H9 (cell line): Measurements from ENCODE around the gene TNFAIP8L3. TPM values are rescaled to one million over a fixed set of nuclear protein-coding genes. Genes with fewer than 3 reads are reported as not detected.

Experiments
- DNase-seq: peaks from one replicate; pipeline ENCODE4 v3.0.0-alpha.2; 2017
- H2AFZ ChIP-seq: one replicate; pipeline ENCODE4 v1.6.1; 2013; ENCODE audit warnings: mild to moderate bottlenecking, low read length, control low read depth, moderate library complexity
- H2AK5ac ChIP-seq: 2 replicates; pipeline ENCODE4 v1.6.1; 2013; ENCODE audit warnings: low read length, control low read depth, mixed read lengths; ENCODE audit not compliant: insufficient read length
- H2BK120ac ChIP-seq: one replicate; pipeline ENCODE4 v1.6.1; 2013; ENCODE audit warnings: low read depth, mild to moderate bottlenecking, low read length, control low read depth, inconsistent platforms; ENCODE audit not compliant: poor library complexity, severe bottlenecking
- H2BK12ac ChIP-seq: 2 replicates; pipeline ENCODE4 v1.6.1; 2013; ENCODE audit warnings: low read length, control low read depth, mixed read lengths, low read depth; ENCODE audit not compliant: insufficient read length
- H2BK15ac ChIP-seq: 2 replicates; pipeline ENCODE4 v1.6.1; 2013; ENCODE audit warnings: low read depth, low read length, control low read depth
- H2BK20ac ChIP-seq: one replicate; pipeline ENCODE4 v1.6.1; 2013; ENCODE audit warnings: low read depth, mild to moderate bottlenecking, low read length, control low read depth, inconsistent platforms; ENCODE audit not compliant: poor library complexity, severe bottlenecking
- H2BK5ac ChIP-seq: 2 replicates; pipeline ENCODE4 v1.6.1; 2013; ENCODE audit warnings: low read length, control low read depth, mixed read lengths; ENCODE audit not compliant: insufficient read length
- H3K14ac ChIP-seq: 2 replicates; pipeline ENCODE4 v1.6.1; 2013; ENCODE audit warnings: low read length, control low read depth; ENCODE audit not compliant: insufficient read depth
- H3K18ac ChIP-seq: 2 replicates; pipeline ENCODE4 v1.6.1; 2013; ENCODE audit warnings: low read depth, mild to moderate bottlenecking, mixed read lengths, low read length, control low read depth; ENCODE audit not compliant: insufficient read length
- H3K23ac ChIP-seq: 2 replicates; pipeline ENCODE4 v1.6.1; 2013; ENCODE audit warnings: low read length, control low read depth, mixed read lengths, low read depth; ENCODE audit not compliant: insufficient read length
- H3K23me2 ChIP-seq: 2 replicates; pipeline ENCODE4 v1.6.1; 2013; ENCODE audit warnings: low read depth, mild to moderate bottlenecking, mixed read lengths, low read length, control low read depth; ENCODE audit not compliant: insufficient read length, poor library complexity, severe bottlenecking
- H3K27ac ChIP-seq: 2 replicates; pipeline ENCODE4 v1.5.1; 2013; ENCODE audit warnings: low read length, control low read depth, mixed read lengths, low read depth; ENCODE audit not compliant: insufficient read length
- H3K27me3 ChIP-seq: 2 replicates; pipeline ENCODE4 v1.6.1; 2013; ENCODE audit warnings: low read length, control low read depth, inconsistent platforms; ENCODE audit not compliant: insufficient read depth
- H3K4ac ChIP-seq: 2 replicates; pipeline ENCODE4 v1.6.1; 2013; ENCODE audit warnings: low read depth, mild to moderate bottlenecking, control low read depth, inconsistent platforms, low read length, moderate library complexity
- H3K4me1 ChIP-seq: 2 replicates; pipeline ENCODE4 v1.6.1; 2013; ENCODE audit warnings: low read length, control low read depth, inconsistent platforms; ENCODE audit not compliant: insufficient read depth
- H3K4me2 ChIP-seq: 2 replicates; pipeline ENCODE4 v1.6.1; 2013; ENCODE audit warnings: low read length, control low read depth, mixed read lengths; ENCODE audit not compliant: insufficient read length, insufficient read depth
- H3K56ac ChIP-seq: 2 replicates; pipeline ENCODE4 v1.6.1; 2013; ENCODE audit warnings: low read depth, mild to moderate bottlenecking, mixed read lengths, low read length, control low read depth; ENCODE audit not compliant: insufficient read length
- H3K79me1 ChIP-seq: 2 replicates; pipeline ENCODE4 v1.6.1; 2013; ENCODE audit warnings: low read depth, mild to moderate bottlenecking, moderate library complexity, low read length, control low read depth, inconsistent platforms; ENCODE audit not compliant: insufficient read depth, poor library complexity, severe bottlenecking
- H3K79me2 ChIP-seq: 2 replicates; pipeline ENCODE4 v1.6.1; 2013; ENCODE audit warnings: low read length, control low read depth, inconsistent platforms; ENCODE audit not compliant: insufficient read depth
- H3K9ac ChIP-seq: 2 replicates; pipeline ENCODE4 v1.6.1; 2013; ENCODE audit warnings: low read length, control low read depth, mixed read lengths; ENCODE audit not compliant: insufficient read length; ENCODE audit errors: extremely low read depth
- H3K9me3 ChIP-seq: one replicate; pipeline ENCODE4 v1.6.1; 2013; ENCODE audit warnings: low read depth, low read length, inconsistent platforms; ENCODE audit not compliant: control insufficient read depth
- H3T11ph ChIP-seq: one replicate; pipeline ENCODE4 v1.6.1; 2013; ENCODE audit warnings: mild to moderate bottlenecking, low read length, control low read depth, inconsistent platforms
- H4K20me1 ChIP-seq: one replicate; pipeline ENCODE4 v1.6.1; 2013; ENCODE audit not compliant: control insufficient read depth, insufficient read length, insufficient read depth
- H4K5ac ChIP-seq: 2 replicates; pipeline ENCODE4 v1.6.1; 2013; ENCODE audit warnings: low read depth, mild to moderate bottlenecking, mixed read lengths, low read length, control low read depth; ENCODE audit not compliant: insufficient read length
- H4K8ac ChIP-seq: replicated peaks from 2 replicates; pipeline ENCODE4 v1.6.1; 2013; ENCODE audit warnings: low read length, control low read depth, mixed read lengths, low read depth; ENCODE audit not compliant: insufficient read length
- H4K91ac ChIP-seq: 2 replicates; pipeline ENCODE4 v1.6.1; 2013; ENCODE audit warnings: low read depth, mild to moderate bottlenecking, moderate library complexity, mixed read lengths, low read length, control low read depth; ENCODE audit not compliant: insufficient read length
- H3K27ac Mint-ChIP-seq, 3 experiments: 2 replicates in 2 of 3; 3 replicates in 1 of 3; pipeline ENCODE4 v1.8.0; 2020 to 2021; ENCODE audit warnings: mixed read lengths in 3 of 3, mild to moderate bottlenecking in 1 of 3, moderate library complexity in 1 of 3
- H3K27me3 Mint-ChIP-seq: 2 replicates; pipeline ENCODE4 v1.8.0; 2021; ENCODE audit warnings: low read depth, mild to moderate bottlenecking, moderate library complexity, mixed read lengths
- H3K36me3 Mint-ChIP-seq, 3 experiments: 2 replicates in 2 of 3; 3 replicates in 1 of 3; pipeline ENCODE4 v1.8.0; 2020 to 2021; ENCODE audit warnings: low read depth in 3 of 3, mixed read lengths in 3 of 3; ENCODE audit not compliant: insufficient read depth in 1 of 3
- H3K4me1 Mint-ChIP-seq, 2 experiments: 2 replicates each; pipeline ENCODE4 v1.8.0; 2020; ENCODE audit warnings: mixed read lengths in 2 of 2
- H3K4me3 Mint-ChIP-seq, 2 experiments: 2 replicates in 1 of 2; 3 replicates in 1 of 2; pipeline ENCODE4 v1.8.0; 2020 to 2021; ENCODE audit warnings: mild to moderate bottlenecking in 2 of 2, mixed read lengths in 2 of 2, moderate library complexity in 1 of 2
- H3K9me3 Mint-ChIP-seq, 2 experiments: 2 replicates in 1 of 2; 3 replicates in 1 of 2; pipeline ENCODE4 v1.8.0; 2020; ENCODE audit warnings: mild to moderate bottlenecking in 2 of 2, mixed read lengths in 2 of 2, moderate library complexity in 1 of 2
- WGBS: extraction: QIAGEN DNeasy Blood & Tissue Kit; methylation state at CpG from one replicate; pipeline ENCODE4 v1.1.7; 2013; ENCODE audit warnings: missing lambda C conversion rate, low lambda C conversion rate, mixed read lengths; ENCODE audit not compliant: insufficient read length; ENCODE audit errors: extremely low coverage; 5-methylcytosine and 5-hydroxymethylcytosine counted together
- total RNA-seq: library from RNA; stranded (reverse); gene quantifications from 2 replicates; pipeline ENCODE4 v1.2.1, GENCODE V29; 2021
- TF ChIP-seq, protein P1 (sequence below): fragments of 200-600 bp; sonication (generic); conservative IDR thresholded peaks from 3 replicates; pipeline ENCODE4 v1.8.0; 2021; ENCODE audit warnings: antibody characterized with exemption, mild to moderate bottlenecking

Gene TNFAIP8L3
- total RNA-seq, 1 experiment from 2014 or later, result 0.22 TPM

DNA sequence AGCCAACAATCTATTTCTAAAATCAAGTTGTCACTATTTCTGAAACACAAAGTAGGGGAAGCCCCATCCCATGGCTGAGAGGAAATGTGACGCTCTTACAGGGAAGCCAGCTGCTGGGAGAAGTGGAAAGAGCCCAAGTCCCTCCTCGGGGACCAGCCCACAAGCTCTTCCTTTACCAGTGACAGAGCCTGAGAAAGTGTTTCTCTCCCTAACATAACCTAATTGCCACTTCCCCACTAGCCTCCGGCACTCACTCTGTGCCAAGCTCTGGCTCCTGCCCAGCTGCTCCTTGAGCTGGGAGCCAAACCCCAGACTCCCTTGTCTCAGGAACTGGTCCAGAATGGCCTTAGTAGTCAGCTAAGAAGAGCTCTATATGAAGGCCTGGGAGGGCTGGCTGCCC lies 42.9 kb downstream of the TNFAIP8L3 start:
- no peaks in the 10 kb centered on the region for H4K20me1 ChIP-seq
- no peaks in the 10 kb centered on the region for H3K79me1 ChIP-seq
- no peaks in the 10 kb centered on the region for H3K23me2 ChIP-seq
- no peak overlapping the region for H3K4ac ChIP-seq
- no peak overlapping the region for H2BK5ac ChIP-seq
- DNase-seq, result no peak
- no peak overlapping the region for H3K18ac ChIP-seq
- WGBS, result no CpG with 5 or more reads among the region's 3 CpGs
- no peak overlapping the region for H3K9ac ChIP-seq
- H2BK120ac ChIP-seq, result no peak overlapping the region
- H2AK5ac ChIP-seq, result no peak overlapping the region
- Mint-ChIP-seq H3K4me1 (peaks cover 28 to 36% of the 10 kb centered on the region in 2 experiments), H3K4me3 (no peak overlapping the region), H3K9me3 (no peaks in the 10 kb centered on the region), H3K36me3 (peaks cover 0 to 2% (median 0%) of the 10 kb centered on the region in 3 experiments; a peak in 1 of 7 replicates), H3K27me3 (no peaks in the 10 kb centered on the region), H3K27ac (peak overlapping the region in 1 of 3 experiments; percentile 71; a peak in 1 of 7 replicates)
- no peak overlapping the region for H4K5ac ChIP-seq
- no peak overlapping the region for H2BK15ac ChIP-seq
- no peak overlapping the region for H3K27ac ChIP-seq
- H3K4me1 ChIP-seq, result peaks cover 3% of the 10 kb centered on the region; the same call in 1 of the 2 replicates
- H3K9me3 ChIP-seq, result no peaks in the 10 kb centered on the region
- H3K27me3 ChIP-seq, result no peaks in the 10 kb centered on the region
- no peaks in the 10 kb centered on the region for H3K79me2 ChIP-seq
- no peak overlapping the region for H3K56ac ChIP-seq
- H3K23ac ChIP-seq, result no peak overlapping the region
- no peak overlapping the region for H4K8ac ChIP-seq
- H3K4me2 ChIP-seq, result no peak overlapping the region
- H2BK20ac ChIP-seq, result no peak overlapping the region
- H3T11ph ChIP-seq, result no peak overlapping the region
- H4K91ac ChIP-seq, result no peak overlapping the region
- TF ChIP-seq, protein P1, sequence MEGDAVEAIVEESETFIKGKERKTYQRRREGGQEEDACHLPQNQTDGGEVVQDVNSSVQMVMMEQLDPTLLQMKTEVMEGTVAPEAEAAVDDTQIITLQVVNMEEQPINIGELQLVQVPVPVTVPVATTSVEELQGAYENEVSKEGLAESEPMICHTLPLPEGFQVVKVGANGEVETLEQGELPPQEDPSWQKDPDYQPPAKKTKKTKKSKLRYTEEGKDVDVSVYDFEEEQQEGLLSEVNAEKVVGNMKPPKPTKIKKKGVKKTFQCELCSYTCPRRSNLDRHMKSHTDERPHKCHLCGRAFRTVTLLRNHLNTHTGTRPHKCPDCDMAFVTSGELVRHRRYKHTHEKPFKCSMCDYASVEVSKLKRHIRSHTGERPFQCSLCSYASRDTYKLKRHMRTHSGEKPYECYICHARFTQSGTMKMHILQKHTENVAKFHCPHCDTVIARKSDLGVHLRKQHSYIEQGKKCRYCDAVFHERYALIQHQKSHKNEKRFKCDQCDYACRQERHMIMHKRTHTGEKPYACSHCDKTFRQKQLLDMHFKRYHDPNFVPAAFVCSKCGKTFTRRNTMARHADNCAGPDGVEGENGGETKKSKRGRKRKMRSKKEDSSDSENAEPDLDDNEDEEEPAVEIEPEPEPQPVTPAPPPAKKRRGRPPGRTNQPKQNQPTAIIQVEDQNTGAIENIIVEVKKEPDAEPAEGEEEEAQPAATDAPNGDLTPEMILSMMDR, result no peak
- no peak overlapping the region for H2AFZ ChIP-seq
- no peak overlapping the region for H2BK12ac ChIP-seq
- H3K14ac ChIP-seq, result no peak overlapping the region
